ENCODE data around the gene CBFB.

DNA sequence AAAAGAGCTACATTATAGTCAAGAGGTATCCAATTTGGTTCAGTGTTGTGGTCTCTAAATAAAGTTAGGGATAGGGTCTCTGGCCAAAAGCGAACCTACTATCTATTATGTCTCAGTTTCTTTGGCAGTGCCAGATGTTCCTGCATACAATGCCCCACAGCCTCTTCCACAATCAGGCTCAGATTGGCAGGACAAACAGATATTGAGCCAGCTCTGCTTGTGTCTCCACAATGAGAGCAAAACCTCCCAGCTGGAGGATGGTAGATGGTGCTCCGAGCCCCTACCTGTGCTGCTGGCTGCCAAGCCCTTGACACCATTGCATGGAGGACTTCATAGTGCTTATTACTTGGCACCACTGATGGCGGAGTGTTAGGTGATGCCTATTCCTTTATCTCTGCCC, 100.5 kb downstream of the CBFB start:
- TF ChIP-seq, protein P1, sequence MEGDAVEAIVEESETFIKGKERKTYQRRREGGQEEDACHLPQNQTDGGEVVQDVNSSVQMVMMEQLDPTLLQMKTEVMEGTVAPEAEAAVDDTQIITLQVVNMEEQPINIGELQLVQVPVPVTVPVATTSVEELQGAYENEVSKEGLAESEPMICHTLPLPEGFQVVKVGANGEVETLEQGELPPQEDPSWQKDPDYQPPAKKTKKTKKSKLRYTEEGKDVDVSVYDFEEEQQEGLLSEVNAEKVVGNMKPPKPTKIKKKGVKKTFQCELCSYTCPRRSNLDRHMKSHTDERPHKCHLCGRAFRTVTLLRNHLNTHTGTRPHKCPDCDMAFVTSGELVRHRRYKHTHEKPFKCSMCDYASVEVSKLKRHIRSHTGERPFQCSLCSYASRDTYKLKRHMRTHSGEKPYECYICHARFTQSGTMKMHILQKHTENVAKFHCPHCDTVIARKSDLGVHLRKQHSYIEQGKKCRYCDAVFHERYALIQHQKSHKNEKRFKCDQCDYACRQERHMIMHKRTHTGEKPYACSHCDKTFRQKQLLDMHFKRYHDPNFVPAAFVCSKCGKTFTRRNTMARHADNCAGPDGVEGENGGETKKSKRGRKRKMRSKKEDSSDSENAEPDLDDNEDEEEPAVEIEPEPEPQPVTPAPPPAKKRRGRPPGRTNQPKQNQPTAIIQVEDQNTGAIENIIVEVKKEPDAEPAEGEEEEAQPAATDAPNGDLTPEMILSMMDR (IDR thresholded peaks at IDR 0.05), result no peak
- no peak for TF ChIP-seq POLR2AphosphoS5 (IDR thresholded peaks at IDR 0.05)
